Fibroblast of lung (primary cell): ENCODE results near the gene DDX27. TPM values are rescaled to one million over a fixed set of nuclear protein-coding genes. Genes with fewer than 3 reads are reported as not detected.

Experiments used
- DNase-seq, 2 donors: peaks; one replicate each; pipeline versions ENCODE4 v3.0.0 to v3.0.0-alpha.2; 2010; ENCODE audit warnings: low read depth in 2 of 2
- H2AFZ ChIP-seq: 2 replicates; pipeline ENCODE4 v1.5.1; 2012; ENCODE audit warnings: low read length, control low read depth, inconsistent platforms
- H3K27ac ChIP-seq: 2 replicates; pipeline ENCODE4 v1.5.1; 2011; ENCODE audit warnings: low read length, control low read depth; ENCODE audit not compliant: insufficient read depth
- H3K27me3 ChIP-seq: 2 replicates; pipeline ENCODE4 v1.5.1; 2011; ENCODE audit warnings: mild to moderate bottlenecking, low read length; ENCODE audit not compliant: control insufficient read depth, insufficient read depth
- H3K36me3 ChIP-seq: 2 replicates; pipeline ENCODE4 v1.5.1; 2011; ENCODE audit warnings: low read length; ENCODE audit not compliant: control insufficient read depth, insufficient read depth
- H3K4me1 ChIP-seq: 2 replicates; pipeline ENCODE4 v1.5.1; 2011; ENCODE audit warnings: low read length; ENCODE audit not compliant: control insufficient read depth, insufficient read depth; ENCODE audit errors: extremely low read depth
- H3K4me2 ChIP-seq: 2 replicates; pipeline ENCODE4 v1.5.1; 2011; ENCODE audit warnings: low read length, control low read depth; ENCODE audit not compliant: insufficient read depth; ENCODE audit errors: extremely low read depth
- H3K4me3 ChIP-seq, 4 experiments: fragments of 200-600 bp in 1 of 4; sonication (generic) in 1 of 4; replicated peaks in 1 of 4; 2 replicates each; pipeline ENCODE4 v1.5.1; 2011 to 2016; ENCODE audit warnings: low read length in 4 of 4, low read depth in 3 of 4, mild to moderate bottlenecking in 3 of 4, control low read depth in 2 of 4, inconsistent platforms in 1 of 4, mixed read lengths in 1 of 4; ENCODE audit not compliant: insufficient read depth in 1 of 4; ENCODE audit errors: control extremely low read depth in 1 of 4
- H3K79me2 ChIP-seq: 2 replicates; pipeline ENCODE4 v1.5.1; 2012; ENCODE audit warnings: mild to moderate bottlenecking, low read length, inconsistent platforms; ENCODE audit not compliant: control insufficient read depth, insufficient read depth
- H3K9ac ChIP-seq: 2 replicates; pipeline ENCODE4 v1.5.1; 2011; ENCODE audit warnings: mild to moderate bottlenecking, low read length, control low read depth; ENCODE audit not compliant: insufficient read depth
- H3K9me3 ChIP-seq: 2 replicates; pipeline ENCODE4 v1.5.1; 2012; ENCODE audit warnings: low read depth, low read length; ENCODE audit not compliant: control insufficient read depth, insufficient read depth
- H4K20me1 ChIP-seq: 2 replicates; pipeline ENCODE4 v1.5.1; 2011; ENCODE audit warnings: low read length; ENCODE audit not compliant: control insufficient read depth, insufficient read depth; ENCODE audit errors: extremely low read depth
- CTCF ChIP-seq, 2 donors: IDR thresholded peaks in 1 of 2; conservative IDR thresholded peaks in 1 of 2; 1 replicate in 1 of 2; 2 replicates in 1 of 2; pipeline ENCODE4 v1.5.1; 2011 to 2012; ENCODE audit warnings: low read length in 2 of 2, control low read depth in 1 of 2, inconsistent platforms in 1 of 2, low read depth in 1 of 2, mild to moderate bottlenecking in 1 of 2
- EZH2 ChIP-seq: IDR thresholded peaks from 2 replicates; pipeline ENCODE4 v1.5.1; 2012; ENCODE audit warnings: low read length, control low read depth, mild to moderate bottlenecking; ENCODE audit errors: missing control alignments
- polyA plus RNA-seq, 2 donors: library from polyadenylated mRNA; depleted of rRNA in 1 of 2; stranded (reverse) in 1 of 2; unstranded in 1 of 2; fragments of >200 nt; gene quantifications; 2 replicates each; pipeline ENCODE4 v1.2.1, GENCODE V29; 2011 to 2012; ENCODE audit warnings: missing spikeins in 1 of 2
- total RNA-seq: library from RNA; depleted of rRNA; stranded (reverse); fragments of >200 nt; gene quantifications from 2 replicates; pipeline ENCODE4 v1.2.1, GENCODE V29; 2014

DDX27 gene
- total and polyA plus RNA-seq, 2 donors (not counting 1 experiment from before 2014, with no cell fraction given) = 24.7 to 32.5 TPM

GRCh38 chr20:49248879-49249665 lies 29.9 kb downstream of the DDX27 start:
- no peak overlapping the region for H3K27ac ChIP-seq
- H3K4me3 ChIP-seq = no peak overlapping the region
- no peak overlapping the region for H3K4me2 ChIP-seq
- H3K4me1 ChIP-seq = no peaks in the 10 kb centered on the region
- no peaks in the 10 kb centered on the region for H3K79me2 ChIP-seq
- peaks cover 35% of the 10 kb centered on the region for H3K36me3 ChIP-seq
- no peak overlapping the region for H3K9ac ChIP-seq
- H2AFZ ChIP-seq = no peak overlapping the region
- no peaks in the 10 kb centered on the region for H3K27me3 ChIP-seq
- no peak for DNase-seq
- H4K20me1 ChIP-seq = no peaks in the 10 kb centered on the region
- TF ChIP-seq EZH2 (no peak), CTCF (conservative IDR thresholded peaks at IDR 0.05 in 1 of 2, IDR thresholded peaks at IDR 0.05 in 1 of 2; ENCODE audit: low read depth in 1 of 2, low read length in 2 of 2) (no peak)
- no peaks in the 10 kb centered on the region for H3K9me3 ChIP-seq

- no peak overlapping the region for H3K4me2 ChIP-seq
- peaks cover 45% of the 10 kb centered on the region for H3K36me3 ChIP-seq
- H3K9ac ChIP-seq = no peak overlapping the region
- H3K4me3 ChIP-seq = no peak overlapping the region
- no peaks in the 10 kb centered on the region for H3K4me1 ChIP-seq
- H4K20me1 ChIP-seq = no peaks in the 10 kb centered on the region
- no peak overlapping the region for H2AFZ ChIP-seq
- no peak for DNase-seq
- H3K27ac ChIP-seq = no peak overlapping the region
- TF ChIP-seq EZH2 (no peak), CTCF (conservative IDR thresholded peaks at IDR 0.05 in 1 of 2, IDR thresholded peaks at IDR 0.05 in 1 of 2; ENCODE audit: low read depth in 1 of 2, low read length in 2 of 2) (no peak)
- H3K79me2 ChIP-seq = no peaks in the 10 kb centered on the region
- no peaks in the 10 kb centered on the region for H3K27me3 ChIP-seq
- H3K9me3 ChIP-seq = no peaks in the 10 kb centered on the region
These were observed 33.5 kb downstream of the DDX27 start for GRCh38 chr20:49252556-49253350.

- no peak for DNase-seq
- no peak overlapping the region for H3K9ac ChIP-seq
- no peaks in the 10 kb centered on the region for H3K79me2 ChIP-seq
- H4K20me1 ChIP-seq = no peaks in the 10 kb centered on the region
- H3K9me3 ChIP-seq = no peaks in the 10 kb centered on the region
- no peak overlapping the region for H3K27ac ChIP-seq
- H2AFZ ChIP-seq = no peak overlapping the region
- H3K4me2 ChIP-seq = no peak overlapping the region
- TF ChIP-seq EZH2 (no peak), CTCF (conservative IDR thresholded peaks at IDR 0.05 in 1 of 2, IDR thresholded peaks at IDR 0.05 in 1 of 2; ENCODE audit: low read depth in 1 of 2, low read length in 2 of 2) (no peak)
- H3K27me3 ChIP-seq = no peaks in the 10 kb centered on the region
- H3K4me1 ChIP-seq = no peaks in the 10 kb centered on the region
- peaks cover 34% of the 10 kb centered on the region for H3K36me3 ChIP-seq
- no peak overlapping the region for H3K4me3 ChIP-seq
These were observed 37.0 kb downstream of the DDX27 start for GRCh38 chr20:49256261-49256660.
